ENCODE results near the gene RBM19.
"Not testable (repeated sequence)": the region's sequence is repeated elsewhere in the genome, so short reads cannot be mapped to it uniquely, and the experiment has no call there.

DNA sequence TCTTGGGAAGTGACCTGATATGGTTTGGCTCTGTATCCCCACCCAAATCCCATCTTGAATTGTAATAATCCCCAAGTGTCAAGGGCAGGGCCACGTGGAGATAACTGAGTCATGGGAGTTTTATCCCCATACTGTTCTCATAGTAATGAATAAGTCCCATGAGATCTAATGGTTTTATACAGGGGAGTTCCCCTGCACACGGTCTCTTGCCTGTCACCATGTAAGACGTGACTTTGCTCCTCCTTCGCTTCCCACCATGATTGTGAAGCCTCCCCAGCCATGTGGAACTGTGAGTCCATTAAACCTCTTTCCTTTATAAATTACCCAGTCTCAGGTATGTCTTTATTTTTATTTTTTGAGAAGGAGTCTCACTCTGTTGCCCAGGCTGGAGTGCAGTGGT, 26.6 kb upstream of the RBM19 start:
- TF ChIP-seq, protein P1, sequence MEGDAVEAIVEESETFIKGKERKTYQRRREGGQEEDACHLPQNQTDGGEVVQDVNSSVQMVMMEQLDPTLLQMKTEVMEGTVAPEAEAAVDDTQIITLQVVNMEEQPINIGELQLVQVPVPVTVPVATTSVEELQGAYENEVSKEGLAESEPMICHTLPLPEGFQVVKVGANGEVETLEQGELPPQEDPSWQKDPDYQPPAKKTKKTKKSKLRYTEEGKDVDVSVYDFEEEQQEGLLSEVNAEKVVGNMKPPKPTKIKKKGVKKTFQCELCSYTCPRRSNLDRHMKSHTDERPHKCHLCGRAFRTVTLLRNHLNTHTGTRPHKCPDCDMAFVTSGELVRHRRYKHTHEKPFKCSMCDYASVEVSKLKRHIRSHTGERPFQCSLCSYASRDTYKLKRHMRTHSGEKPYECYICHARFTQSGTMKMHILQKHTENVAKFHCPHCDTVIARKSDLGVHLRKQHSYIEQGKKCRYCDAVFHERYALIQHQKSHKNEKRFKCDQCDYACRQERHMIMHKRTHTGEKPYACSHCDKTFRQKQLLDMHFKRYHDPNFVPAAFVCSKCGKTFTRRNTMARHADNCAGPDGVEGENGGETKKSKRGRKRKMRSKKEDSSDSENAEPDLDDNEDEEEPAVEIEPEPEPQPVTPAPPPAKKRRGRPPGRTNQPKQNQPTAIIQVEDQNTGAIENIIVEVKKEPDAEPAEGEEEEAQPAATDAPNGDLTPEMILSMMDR (IDR thresholded peaks at IDR 0.05; ENCODE audit: low read length): not testable (repeated sequence)
- not testable (repeated sequence) for TF ChIP-seq EZH2 (IDR thresholded peaks at IDR 0.05; ENCODE audit: borderline replicate concordance, low read length)
